ENCODE measurements around the gene ANKRD42. TPM values are rescaled to one million over a fixed set of nuclear protein-coding genes. Genes with fewer than 3 reads are reported as not detected.
A peak's percentile ranks its signal among the peaks of the same experiment; 100 is the strongest.

ANKRD42 gene
- total RNA-seq, 1 experiment from 2014 or later = 5.4 TPM

DNA sequence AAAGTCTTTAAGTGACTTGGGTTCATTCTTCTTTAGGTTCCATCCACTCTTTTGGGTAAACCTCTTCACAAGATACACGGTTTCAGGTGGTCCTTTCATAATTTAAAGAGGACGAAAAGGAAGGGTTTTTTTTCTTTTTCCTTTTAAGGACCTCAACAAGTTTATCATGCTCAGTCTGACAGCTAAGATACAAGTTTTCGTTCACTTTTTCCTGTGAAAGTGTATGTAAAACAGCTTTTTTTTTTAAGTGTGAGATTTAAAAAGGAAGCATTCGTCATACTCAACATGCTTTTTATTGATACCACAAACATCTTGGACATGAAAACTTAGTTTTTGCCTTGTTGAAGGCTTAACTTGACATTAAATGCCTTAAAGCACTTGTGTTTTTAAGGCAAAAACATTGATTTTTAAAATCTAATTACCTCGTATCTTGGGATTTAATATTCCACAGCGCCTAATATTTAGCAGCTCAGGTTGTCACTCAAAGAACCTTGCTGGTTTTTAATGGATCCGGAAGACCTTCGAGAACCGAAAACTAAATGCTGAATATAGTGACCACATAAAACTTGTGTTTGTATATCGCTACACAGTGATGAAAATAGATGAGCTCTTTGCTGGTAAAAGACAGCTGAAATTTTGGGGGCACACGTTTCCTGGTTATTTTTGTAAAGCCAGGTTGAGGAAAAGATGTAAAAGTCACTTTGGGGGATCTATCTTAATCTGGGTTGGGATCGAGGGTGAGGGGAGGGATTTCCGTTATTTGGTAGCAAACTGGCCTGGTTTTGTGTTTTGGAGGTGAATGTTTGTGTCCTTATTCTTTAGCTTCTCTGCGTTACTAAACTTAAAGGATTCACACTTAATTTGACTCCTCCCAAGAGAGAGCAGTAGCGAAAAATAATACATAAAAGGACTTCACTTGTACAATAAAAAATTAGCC lies 34.3 kb upstream of the ANKRD42 start:
- no peaks in the 10 kb centered on the region for H3K27me3 ChIP-seq (ENCODE audit: insufficient read depth, low read length)
- H3K4me2 ChIP-seq (ENCODE audit: low read length) = peak overlapping the region; percentile 91
- BruUV-seq (replicated peaks) = no TSS peak
- no peaks in the 10 kb centered on the region for H3K9me2 ChIP-seq (ENCODE audit: insufficient read depth)
- DNase-seq (ENCODE audit: low read depth, low spot score) = no peak
- no peak for ATAC-seq
- POLR2A ChIA-PET = interaction anchor here (0.9 kb wide), 1 partner anchor 13 kb away, joined by 3 read pairs; no protein-coding TSS in a partner anchor
- H3K36me3 ChIP-seq (ENCODE audit: control insufficient read depth in 1 of 2, insufficient read depth in 2 of 2, low read length in 2 of 2) = peaks cover 19 to 23% of the 10 kb centered on the region in 2 experiments
- H2AFZ ChIP-seq (ENCODE audit: low read depth, low read length, poor library complexity, severe bottlenecking) = no peak overlapping the region
- TF ChIP-seq, protein P1, sequence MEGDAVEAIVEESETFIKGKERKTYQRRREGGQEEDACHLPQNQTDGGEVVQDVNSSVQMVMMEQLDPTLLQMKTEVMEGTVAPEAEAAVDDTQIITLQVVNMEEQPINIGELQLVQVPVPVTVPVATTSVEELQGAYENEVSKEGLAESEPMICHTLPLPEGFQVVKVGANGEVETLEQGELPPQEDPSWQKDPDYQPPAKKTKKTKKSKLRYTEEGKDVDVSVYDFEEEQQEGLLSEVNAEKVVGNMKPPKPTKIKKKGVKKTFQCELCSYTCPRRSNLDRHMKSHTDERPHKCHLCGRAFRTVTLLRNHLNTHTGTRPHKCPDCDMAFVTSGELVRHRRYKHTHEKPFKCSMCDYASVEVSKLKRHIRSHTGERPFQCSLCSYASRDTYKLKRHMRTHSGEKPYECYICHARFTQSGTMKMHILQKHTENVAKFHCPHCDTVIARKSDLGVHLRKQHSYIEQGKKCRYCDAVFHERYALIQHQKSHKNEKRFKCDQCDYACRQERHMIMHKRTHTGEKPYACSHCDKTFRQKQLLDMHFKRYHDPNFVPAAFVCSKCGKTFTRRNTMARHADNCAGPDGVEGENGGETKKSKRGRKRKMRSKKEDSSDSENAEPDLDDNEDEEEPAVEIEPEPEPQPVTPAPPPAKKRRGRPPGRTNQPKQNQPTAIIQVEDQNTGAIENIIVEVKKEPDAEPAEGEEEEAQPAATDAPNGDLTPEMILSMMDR (IDR thresholded peaks at IDR 0.05 in 2 of 3, conservative IDR thresholded peaks at IDR 0.05 in 1 of 3; ENCODE audit: borderline replicate concordance in 1 of 3, insufficient read depth in 1 of 3, low read depth in 2 of 3, low read length in 2 of 3) = no peak
- TF ChIP-seq, protein P2, sequence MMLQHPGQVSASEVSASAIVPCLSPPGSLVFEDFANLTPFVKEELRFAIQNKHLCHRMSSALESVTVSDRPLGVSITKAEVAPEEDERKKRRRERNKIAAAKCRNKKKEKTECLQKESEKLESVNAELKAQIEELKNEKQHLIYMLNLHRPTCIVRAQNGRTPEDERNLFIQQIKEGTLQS (IDR thresholded peaks at IDR 0.05) = no peak
- TF ChIP-seq POLR2AphosphoS5 (IDR thresholded peaks at IDR 0.05; ENCODE audit: low read depth, low read length) (peak; percentile 38; the same call in 1 of the 2 replicates), CBX3 (IDR thresholded peaks at IDR 0.05; ENCODE audit: low read depth) (no peak)
- H3K79me2 ChIP-seq (ENCODE audit: insufficient read depth, low read length) = peaks cover 73% of the 10 kb centered on the region
- no peak overlapping the region for H3K27ac ChIP-seq (ENCODE audit: low read depth, low read length)
- H4K20me1 ChIP-seq (ENCODE audit: insufficient read depth) = peaks cover 27% of the 10 kb centered on the region; the same call in 1 of the 2 replicates
- intact Hi-C loops (cut with micrococcal nuclease) = loop anchor here (5.0 kb wide), 1 partner anchor 33 kb away; the partner anchor contains the start of gene ANKRD42
- peaks cover 5 to 28% of the 10 kb centered on the region in 2 experiments; a peak in 3 of 4 replicates for H3K4me1 ChIP-seq (ENCODE audit: control insufficient read depth in 1 of 2, insufficient read depth in 2 of 2, low read length in 2 of 2)
- H3K4me3 ChIP-seq (replicated peaks in 1 of 2; ENCODE audit: low read depth in 1 of 2, low read length in 2 of 2) = peak overlapping the region; percentile 96 to 97; a peak in 3 of 4 replicates
- CTCF ChIA-PET = no interaction called here
- no peaks in the 10 kb centered on the region for H3K9me3 ChIP-seq (ENCODE audit: control insufficient read depth in 1 of 2, insufficient read depth in 1 of 2, low read depth in 1 of 2, low read length in 2 of 2)
- RAD21 ChIA-PET (ENCODE audit: low non-redundant PET in 1 of 2, low total read pairs in 2 of 2, uncharacterized antibody in 2 of 2, unreplicated experiment in 2 of 2) = no interaction called here
- H3K9ac ChIP-seq (ENCODE audit: low read length) = peak overlapping the region; percentile 96; the same call in 1 of the 2 replicates

Data from HCT116 (cell line).